Measurements from ENCODE around the gene PIGV.

DNA sequence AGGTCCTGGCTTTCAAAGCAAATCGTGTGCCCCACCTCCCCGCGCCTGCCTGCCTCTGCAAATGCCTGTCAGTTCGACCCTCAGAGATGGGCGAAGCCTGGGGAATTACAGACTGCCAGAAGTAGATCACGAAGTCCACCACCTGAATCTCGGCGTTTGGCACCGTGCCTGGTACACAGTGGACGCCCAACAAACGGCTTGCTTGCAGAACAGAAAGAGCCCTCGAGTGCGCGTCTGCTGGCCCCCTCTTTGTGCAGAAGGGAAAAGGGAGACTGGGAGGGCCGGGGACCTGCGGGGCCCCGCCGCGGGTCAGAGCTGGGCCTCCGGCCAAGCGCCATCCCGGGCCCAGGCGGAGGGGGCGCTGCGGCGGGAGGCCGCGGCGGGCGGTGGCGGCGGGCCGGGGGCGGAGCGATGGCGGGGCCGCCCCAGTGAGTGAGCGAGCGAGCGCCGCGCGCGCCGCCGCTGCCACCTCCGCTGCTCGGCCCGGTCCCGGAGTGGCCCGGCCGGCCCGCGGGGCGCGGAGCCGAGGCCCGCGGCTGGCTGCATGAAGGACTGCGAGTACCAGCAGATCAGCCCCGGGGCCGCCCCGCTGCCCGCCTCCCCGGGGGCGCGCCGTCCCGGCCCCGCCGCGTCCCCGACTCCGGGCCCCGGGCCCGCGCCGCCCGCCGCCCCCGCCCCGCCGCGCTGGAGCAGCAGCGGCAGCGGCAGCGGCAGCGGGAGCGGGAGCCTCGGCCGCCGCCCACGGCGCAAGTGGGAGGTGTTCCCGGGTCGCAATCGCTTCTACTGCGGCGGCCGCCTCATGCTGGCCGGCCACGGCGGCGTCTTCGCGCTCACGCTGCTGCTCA, 38.7 kb downstream of the PIGV start, which contains the start of gene ZDHHC18:
- TF ChIP-seq, protein P1, sequence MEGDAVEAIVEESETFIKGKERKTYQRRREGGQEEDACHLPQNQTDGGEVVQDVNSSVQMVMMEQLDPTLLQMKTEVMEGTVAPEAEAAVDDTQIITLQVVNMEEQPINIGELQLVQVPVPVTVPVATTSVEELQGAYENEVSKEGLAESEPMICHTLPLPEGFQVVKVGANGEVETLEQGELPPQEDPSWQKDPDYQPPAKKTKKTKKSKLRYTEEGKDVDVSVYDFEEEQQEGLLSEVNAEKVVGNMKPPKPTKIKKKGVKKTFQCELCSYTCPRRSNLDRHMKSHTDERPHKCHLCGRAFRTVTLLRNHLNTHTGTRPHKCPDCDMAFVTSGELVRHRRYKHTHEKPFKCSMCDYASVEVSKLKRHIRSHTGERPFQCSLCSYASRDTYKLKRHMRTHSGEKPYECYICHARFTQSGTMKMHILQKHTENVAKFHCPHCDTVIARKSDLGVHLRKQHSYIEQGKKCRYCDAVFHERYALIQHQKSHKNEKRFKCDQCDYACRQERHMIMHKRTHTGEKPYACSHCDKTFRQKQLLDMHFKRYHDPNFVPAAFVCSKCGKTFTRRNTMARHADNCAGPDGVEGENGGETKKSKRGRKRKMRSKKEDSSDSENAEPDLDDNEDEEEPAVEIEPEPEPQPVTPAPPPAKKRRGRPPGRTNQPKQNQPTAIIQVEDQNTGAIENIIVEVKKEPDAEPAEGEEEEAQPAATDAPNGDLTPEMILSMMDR (optimal IDR thresholded peaks at IDR 0.05 in 1 of 3, IDR thresholded peaks at IDR 0.05 in 1 of 3, conservative IDR thresholded peaks at IDR 0.05 in 1 of 3; ENCODE audit: extremely low read depth in 1 of 3, insufficient read depth in 2 of 3, low read length in 3 of 3), result peak in 2 of 3 experiments; percentile 43 to 63
- TF ChIP-seq EZH2 (IDR thresholded peaks at IDR 0.05; ENCODE audit: low read length), result no peak
